Nephron progenitor cell (in vitro differentiated cells): ENCODE results near the gene LRRN2.

Experiments
- DNase-seq: peaks from one replicate; pipeline ENCODE4 v3.0.0; 2021
- H3K27ac Mint-ChIP-seq: 2 replicates; pipeline ENCODE4 v1.8.0; 2021; ENCODE audit warnings: mild to moderate bottlenecking, moderate library complexity, mixed read lengths
- H3K27me3 Mint-ChIP-seq: 2 replicates; pipeline ENCODE4 v1.8.0; 2021; ENCODE audit warnings: mild to moderate bottlenecking, low read depth, mixed read lengths; ENCODE audit not compliant: poor library complexity
- H3K36me3 Mint-ChIP-seq: 2 replicates; pipeline ENCODE4 v1.8.0; 2021; ENCODE audit warnings: low read depth, mixed read lengths
- H3K4me1 Mint-ChIP-seq: 2 replicates; pipeline ENCODE4 v1.8.0; 2021; ENCODE audit warnings: mixed read lengths
- H3K4me3 Mint-ChIP-seq: 2 replicates; pipeline ENCODE4 v1.8.0; 2021; ENCODE audit warnings: mild to moderate bottlenecking, moderate library complexity, mixed read lengths
- H3K9me3 Mint-ChIP-seq: 2 replicates; pipeline ENCODE4 v1.8.0; 2021; ENCODE audit warnings: mild to moderate bottlenecking, moderate library complexity, mixed read lengths
- TF ChIP-seq, protein P1 (sequence below): fragments of 200-600 bp; sonication (generic); IDR thresholded peaks from 2 replicates; pipeline ENCODE4 v1.5.0; 2021; ENCODE audit warnings: antibody characterized with exemption

LRRN2 gene

DNA sequence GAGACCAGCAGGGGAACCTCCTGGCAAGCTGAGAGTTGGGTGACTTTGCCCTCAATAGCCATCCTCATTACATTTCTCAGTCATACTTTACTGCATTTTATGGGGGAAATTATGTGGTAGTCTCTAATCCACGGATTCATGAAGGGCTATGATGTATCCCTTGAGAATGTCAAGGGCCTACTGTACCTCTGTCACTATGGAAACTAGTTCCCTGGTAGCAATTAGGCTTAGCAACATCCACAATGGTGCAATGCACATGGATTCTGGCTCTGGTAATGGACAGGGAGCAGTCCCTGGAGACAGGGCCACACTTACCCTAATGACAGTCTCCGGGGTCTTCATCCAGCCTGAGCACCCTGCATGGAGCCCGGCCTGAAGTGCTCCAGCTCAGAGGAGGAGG lies 26.5 kb downstream of the LRRN2 start:
- Mint-ChIP-seq H3K9me3 (no peaks in the 10 kb centered on the region), H3K27ac (no peak overlapping the region), H3K4me1 (peaks cover 7% of the 10 kb centered on the region), H3K36me3 (no peaks in the 10 kb centered on the region), H3K4me3 (no peak overlapping the region), H3K27me3 (peaks cover 39% of the 10 kb centered on the region)
- no peak for DNase-seq
- TF ChIP-seq, protein P1, sequence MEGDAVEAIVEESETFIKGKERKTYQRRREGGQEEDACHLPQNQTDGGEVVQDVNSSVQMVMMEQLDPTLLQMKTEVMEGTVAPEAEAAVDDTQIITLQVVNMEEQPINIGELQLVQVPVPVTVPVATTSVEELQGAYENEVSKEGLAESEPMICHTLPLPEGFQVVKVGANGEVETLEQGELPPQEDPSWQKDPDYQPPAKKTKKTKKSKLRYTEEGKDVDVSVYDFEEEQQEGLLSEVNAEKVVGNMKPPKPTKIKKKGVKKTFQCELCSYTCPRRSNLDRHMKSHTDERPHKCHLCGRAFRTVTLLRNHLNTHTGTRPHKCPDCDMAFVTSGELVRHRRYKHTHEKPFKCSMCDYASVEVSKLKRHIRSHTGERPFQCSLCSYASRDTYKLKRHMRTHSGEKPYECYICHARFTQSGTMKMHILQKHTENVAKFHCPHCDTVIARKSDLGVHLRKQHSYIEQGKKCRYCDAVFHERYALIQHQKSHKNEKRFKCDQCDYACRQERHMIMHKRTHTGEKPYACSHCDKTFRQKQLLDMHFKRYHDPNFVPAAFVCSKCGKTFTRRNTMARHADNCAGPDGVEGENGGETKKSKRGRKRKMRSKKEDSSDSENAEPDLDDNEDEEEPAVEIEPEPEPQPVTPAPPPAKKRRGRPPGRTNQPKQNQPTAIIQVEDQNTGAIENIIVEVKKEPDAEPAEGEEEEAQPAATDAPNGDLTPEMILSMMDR: no peak

- H3K9me3 Mint-ChIP-seq: no peaks in the 10 kb centered on the region
- H3K27ac Mint-ChIP-seq: no peak overlapping the region
- H3K36me3 Mint-ChIP-seq: no peaks in the 10 kb centered on the region
- H3K4me1 Mint-ChIP-seq: peaks cover 2% of the 10 kb centered on the region
- peaks cover 35% of the 10 kb centered on the region for H3K27me3 Mint-ChIP-seq
- TF ChIP-seq, protein P1: no peak
- DNase-seq: no peak
- no peak overlapping the region for H3K4me3 Mint-ChIP-seq
Observed at GRCh38 chr1:204658295-204658694, 27.2 kb downstream of the LRRN2 start.

- H3K4me3 Mint-ChIP-seq: no peak overlapping the region
- no peak overlapping the region for H3K27ac Mint-ChIP-seq
- H3K36me3 Mint-ChIP-seq: no peaks in the 10 kb centered on the region
- DNase-seq: no peak
- H3K27me3 Mint-ChIP-seq: peaks cover 58% of the 10 kb centered on the region
- no peaks in the 10 kb centered on the region for H3K9me3 Mint-ChIP-seq
- TF ChIP-seq, protein P1: no peak
- H3K4me1 Mint-ChIP-seq: peaks cover 41% of the 10 kb centered on the region
Observed at GRCh38 chr1:204653590-204654340, 31.8 kb downstream of the LRRN2 start.

DNA sequence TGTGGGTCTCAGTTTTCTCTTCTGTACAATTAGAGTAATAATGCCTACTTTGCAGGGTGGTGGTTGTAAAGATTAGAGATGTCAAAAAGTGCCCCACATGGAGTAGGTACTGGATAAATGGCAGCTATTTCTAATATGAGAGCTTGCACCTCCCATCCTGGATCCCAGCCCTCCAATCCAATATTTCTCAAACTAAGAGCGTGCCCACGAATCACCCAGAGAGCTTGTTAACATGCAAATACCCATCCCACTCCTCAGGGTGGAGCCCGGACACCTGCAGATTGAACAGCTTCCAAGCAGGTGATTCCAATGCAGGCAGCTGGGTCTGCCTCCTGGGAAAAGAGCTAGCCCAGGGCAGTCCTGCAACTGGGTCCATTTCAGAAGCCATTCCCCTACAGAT lies 33.0 kb downstream of the LRRN2 start:
- Mint-ChIP-seq H3K36me3 (no peaks in the 10 kb centered on the region), H3K9me3 (no peaks in the 10 kb centered on the region), H3K27ac (no peak overlapping the region), H3K4me1 (peaks cover 42% of the 10 kb centered on the region), H3K4me3 (peak overlapping the region; percentile 36), H3K27me3 (peaks cover 59% of the 10 kb centered on the region)
- DNase-seq: no peak
- TF ChIP-seq, protein P1: no peak

DNA sequence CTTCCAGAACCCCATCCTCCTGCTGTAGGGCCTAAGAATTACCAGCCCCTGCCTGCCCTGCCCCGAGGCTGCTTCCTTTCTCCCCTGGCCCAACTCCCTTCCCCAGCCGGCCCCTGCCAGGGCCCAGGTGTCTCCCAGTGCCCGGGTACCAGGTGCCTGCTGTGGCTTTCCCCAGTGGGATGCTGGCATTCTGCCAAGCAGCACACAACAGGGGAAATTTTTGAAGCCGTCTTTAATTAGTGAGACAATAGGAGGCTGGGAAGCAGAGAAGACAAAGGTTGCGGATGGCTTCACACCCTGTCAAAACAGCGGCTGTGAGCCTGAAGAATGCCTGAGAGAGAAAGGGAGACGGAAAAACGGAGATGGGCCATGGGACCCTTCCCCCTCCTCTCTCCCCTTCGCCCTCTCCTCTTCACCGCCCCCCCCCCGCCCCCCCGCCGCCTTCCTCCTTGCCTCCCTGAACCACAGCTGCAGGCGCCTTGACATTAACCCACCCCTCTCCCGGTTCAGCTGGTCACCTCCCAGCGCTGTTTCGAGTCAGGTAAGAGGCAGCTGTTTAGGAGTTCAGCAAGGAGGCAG lies 33.6 kb downstream of the LRRN2 start:
- no peak for DNase-seq
- Mint-ChIP-seq H3K27me3 (peaks cover 59% of the 10 kb centered on the region), H3K4me3 (peak overlapping the region; percentile 36)

More for the DNA sequence above, 33.6 kb downstream of the LRRN2 start:
- TF ChIP-seq, protein P1: no peak
- H3K9me3 Mint-ChIP-seq: no peaks in the 10 kb centered on the region
- no peak overlapping the region for H3K27ac Mint-ChIP-seq
- no peaks in the 10 kb centered on the region for H3K36me3 Mint-ChIP-seq
- peaks cover 46% of the 10 kb centered on the region for H3K4me1 Mint-ChIP-seq
